Epidermal melanocyte (primary cell): Measurements from ENCODE around the gene USP7.

Experiments
- DNase-seq: peaks from one replicate; pipeline ENCODE4 v3.0.0; 2011; ENCODE audit warnings: low spot score; ENCODE audit not compliant: insufficient read length

USP7 gene

DNA sequence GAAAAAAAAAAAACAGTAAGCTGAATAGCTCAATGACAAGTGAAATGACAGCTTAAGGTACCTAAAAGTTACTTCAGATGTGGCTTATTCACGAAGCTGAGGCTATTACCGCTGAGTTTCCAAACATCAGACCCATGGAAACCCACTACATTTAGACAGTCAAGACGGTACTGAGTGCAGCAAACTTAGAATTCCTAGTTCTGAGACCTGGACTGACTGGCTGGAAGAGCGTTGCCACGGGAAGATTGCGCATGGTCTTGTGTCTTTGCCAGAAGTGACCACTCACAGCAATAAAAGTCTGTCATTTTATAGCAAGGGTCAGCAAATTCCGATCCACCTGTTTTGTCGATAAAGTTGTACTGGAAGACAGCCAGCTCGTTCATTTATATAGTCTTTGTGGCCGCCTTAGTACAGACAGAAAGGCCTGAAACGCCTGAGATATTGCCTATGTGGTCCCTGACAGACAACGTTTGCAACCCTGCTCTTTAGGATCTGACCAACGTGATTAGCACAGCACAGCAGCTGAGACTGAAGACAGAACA is 62.3 kb downstream of the USP7 start:
- no peak for DNase-seq

DNA sequence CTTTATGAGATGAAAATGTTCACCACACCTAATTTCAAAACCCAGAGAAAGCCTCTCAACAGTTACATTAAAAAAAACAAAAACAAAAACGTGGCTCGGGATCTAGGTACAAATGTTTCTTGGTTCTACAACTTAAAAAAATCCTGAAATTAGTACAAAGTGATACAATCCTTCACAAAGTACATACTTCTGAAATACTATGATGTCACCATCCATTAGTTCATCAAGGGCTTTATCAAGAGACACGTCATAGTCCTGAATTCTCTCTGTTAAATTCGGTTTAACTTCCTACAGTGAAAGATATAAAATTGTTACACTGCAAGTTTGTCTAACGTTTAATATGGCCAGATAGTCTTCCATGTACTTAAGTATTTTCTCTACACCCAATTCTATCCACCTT is 63.4 kb downstream of the USP7 start:
- no peak for DNase-seq

DNA sequence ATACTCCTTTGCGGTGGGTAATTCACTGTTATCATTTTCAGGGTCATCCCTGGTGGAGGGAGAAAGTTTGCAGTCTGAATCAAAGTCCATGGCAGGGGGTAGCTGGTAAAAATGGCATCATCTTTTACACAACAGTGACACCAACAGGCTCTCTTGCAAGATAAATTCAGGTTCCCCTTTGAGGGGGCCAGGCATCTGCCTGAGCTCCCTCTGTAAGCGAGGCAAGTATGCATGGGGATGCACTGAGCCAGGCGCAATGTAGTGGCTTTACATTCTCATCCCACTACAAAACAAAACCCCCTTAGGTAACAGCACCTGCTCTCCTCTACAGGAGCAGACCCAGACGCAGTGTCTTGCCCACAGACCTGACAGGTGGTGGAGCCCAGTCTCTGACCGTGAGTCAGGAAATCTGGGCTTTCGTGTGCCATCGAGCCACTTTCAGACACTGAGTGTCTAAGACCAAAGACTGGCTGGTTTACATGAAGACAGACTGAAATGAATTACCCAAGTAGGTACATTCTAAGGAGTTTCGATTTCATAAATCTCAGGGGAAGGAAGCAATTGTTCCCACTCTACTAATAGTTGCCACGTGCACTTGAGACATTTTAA is 63.9 kb downstream of the USP7 start:
- no peak for DNase-seq

DNA sequence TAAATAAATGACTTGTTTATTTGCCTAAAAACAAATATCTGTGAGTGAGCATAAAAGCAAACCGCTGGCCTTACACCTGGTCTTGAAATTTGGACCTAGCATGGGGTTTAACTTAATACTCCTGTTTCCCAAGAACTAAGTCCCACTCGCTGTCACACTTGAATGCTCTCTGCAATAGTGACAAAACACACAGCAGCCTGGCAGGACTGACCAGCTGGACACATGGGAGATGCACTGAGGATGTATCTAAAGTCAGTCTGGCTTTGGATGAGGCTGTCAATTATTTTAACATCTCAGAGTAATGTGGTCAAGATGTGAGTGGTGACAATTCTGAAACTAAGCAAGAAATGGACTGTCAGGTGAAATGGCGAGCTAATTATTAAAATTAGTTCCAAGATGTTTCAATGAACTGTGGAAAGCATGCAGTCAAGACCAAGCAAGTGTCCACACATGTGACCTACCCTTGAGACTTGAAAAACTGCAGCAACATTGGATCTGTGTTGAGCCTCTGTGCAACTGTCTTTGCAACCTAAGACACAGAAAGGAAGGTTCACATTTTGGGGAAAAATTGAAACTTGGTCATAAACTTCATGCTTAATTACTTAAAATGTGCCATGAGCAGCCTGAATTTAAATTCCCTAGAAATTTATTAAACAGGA is 64.9 kb downstream of the USP7 start:
- no peak for DNase-seq

DNA sequence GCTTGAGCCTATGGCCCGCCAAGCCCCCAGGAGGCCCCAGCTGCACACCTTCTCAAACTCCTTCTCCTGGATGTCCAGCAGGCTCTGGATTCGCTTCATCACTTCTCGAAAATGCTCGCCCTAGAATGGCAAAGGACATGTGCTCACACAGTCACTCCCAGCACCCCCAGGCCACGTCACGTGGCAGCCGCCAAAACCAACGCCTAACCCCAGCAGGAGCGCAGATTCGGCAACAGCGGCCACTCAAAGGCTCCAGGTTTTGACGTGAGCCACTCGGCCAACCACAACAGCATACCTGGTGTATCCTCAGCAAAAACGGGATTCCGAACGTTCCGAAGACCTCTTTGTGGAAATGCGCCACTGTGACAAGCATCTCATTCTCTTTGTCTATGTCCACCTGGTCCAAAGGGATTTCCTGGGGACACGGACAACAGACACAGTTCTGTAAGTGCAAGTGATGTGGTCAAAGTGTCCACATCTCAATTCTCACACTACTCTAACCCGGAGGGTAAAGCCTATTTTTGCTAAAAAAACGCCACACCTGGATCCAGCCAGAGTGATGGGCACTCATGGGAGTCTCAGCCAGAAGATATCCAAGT is 68.9 kb downstream of the USP7 start:
- no peak for DNase-seq

DNA sequence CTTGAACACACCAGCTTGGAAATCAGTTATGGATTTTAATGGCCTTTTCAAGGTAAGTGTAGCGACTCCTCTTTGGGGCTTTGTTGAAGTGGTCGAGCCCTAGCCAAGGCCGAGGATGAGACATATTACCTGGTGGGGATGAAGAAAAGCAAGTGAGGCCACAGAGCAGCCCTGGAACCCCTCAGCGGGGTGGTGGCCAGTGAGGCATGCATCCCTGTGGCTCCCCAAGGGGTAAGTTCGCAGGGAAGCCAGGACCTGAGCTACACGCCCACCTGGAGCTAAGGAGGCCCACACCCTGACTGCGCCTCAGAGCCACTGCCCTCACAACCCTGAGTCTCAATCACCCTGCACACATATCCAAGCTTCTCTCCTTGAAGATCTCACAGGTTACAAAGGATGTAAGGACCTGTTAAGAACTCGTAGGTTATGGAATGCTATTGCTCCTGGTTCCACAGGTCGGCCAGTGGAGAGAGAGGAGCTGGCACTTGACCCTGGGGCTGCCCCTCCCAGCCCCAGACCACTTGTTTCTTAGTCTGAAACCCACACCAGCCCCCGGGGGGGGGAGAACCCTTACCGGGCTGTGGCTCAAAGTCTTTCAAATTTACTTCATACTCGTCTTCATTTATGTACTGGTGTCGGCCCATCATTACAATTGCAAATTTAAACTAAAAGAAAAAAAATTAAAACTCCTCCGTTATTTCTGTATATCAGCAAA is 69.6 kb downstream of the USP7 start:
- DNase-seq: no peak

DNA sequence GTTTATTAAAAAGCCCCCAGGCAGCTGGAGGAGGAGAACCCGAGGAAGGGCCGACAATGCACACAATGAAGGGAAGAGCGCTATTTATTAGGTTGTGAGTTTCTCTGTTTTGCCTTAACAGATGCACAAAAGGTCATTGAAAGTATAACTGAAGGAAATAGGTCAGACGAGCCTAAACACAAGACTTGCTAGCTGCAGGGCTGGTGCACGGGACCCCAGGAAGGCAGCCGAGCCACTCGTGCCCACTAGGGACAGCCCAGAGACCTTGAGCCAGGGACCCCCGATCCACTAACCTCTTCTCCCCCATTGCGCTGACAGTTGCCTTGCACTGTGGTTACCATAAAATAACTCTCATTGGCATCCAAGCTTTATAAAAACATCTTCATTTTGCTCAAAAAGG is 70.3 kb downstream of the USP7 start:
- no peak for DNase-seq

DNA sequence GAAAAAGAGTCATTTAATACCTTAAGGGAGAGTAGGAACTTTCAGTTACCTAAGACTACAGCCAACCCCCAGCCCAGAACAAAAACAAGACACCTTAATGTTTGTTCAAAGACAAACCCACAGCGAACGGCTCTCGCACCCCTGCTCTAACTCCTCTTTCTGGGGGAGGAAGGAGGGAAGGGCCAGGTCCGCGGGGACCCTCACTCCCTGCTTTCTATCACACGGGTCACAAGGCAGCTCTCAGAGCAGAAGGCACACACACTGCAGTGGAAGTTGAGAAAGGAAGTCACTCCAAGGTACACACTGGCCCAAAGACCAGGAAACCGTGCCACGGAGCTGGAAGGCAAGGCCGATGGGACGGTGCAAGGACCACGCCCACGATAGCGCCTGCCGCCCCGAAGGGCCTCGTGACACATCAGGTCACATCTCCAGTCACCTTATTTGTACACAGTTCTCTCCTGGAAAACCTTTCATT is 71.6 kb downstream of the USP7 start:
- no peak for DNase-seq

DNA sequence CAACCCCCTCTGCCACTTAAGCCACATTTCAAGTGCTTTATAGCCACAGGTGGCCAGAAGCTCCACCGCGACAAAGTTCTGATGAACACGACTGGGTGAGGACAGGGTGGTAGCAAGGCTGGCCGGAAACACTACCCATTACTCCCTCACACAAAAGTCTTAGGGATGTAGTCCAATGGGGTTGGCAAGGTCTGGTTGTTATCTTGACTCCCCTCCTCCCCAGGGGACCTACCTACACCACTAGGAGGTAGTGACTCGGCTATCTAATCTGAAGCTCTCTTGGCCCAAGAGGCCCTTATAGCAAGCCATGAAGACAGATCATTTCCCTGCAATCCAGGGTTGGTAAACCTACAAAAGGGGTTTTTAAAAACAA is 73.2 kb downstream of the USP7 start:
- DNase-seq: no peak

DNA sequence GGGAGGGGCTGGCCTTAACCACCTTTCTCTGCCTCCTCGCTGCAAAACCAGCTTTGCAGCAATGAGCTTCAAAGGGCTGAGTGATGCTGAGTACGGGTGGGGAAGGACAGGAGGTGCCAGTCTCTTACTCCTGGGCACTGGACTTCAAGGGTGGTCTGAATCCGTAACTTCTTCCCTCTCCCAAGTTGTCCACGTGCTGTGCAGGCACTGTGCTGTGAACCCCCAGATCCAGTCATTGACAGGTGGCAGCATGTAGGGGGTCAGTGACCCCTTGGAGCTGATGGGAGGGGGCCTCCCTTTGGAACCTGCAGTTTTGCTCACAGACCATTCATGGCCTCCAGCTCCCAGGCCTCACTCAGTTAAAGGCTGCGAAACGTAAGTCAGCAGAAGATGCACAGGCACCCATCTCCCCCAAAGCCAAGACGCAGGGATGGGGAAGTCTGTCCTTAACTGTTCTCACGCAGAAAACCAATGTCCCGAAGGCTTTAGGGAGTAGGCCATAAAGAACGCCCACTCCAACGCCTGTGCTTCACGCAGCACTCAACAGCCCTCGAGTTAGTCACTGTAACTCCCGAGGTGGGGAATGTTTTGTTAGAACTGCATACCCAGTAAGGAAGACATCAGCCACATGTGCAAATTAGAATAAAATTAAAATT is 73.7 kb downstream of the USP7 start:
- no peak for DNase-seq

DNA sequence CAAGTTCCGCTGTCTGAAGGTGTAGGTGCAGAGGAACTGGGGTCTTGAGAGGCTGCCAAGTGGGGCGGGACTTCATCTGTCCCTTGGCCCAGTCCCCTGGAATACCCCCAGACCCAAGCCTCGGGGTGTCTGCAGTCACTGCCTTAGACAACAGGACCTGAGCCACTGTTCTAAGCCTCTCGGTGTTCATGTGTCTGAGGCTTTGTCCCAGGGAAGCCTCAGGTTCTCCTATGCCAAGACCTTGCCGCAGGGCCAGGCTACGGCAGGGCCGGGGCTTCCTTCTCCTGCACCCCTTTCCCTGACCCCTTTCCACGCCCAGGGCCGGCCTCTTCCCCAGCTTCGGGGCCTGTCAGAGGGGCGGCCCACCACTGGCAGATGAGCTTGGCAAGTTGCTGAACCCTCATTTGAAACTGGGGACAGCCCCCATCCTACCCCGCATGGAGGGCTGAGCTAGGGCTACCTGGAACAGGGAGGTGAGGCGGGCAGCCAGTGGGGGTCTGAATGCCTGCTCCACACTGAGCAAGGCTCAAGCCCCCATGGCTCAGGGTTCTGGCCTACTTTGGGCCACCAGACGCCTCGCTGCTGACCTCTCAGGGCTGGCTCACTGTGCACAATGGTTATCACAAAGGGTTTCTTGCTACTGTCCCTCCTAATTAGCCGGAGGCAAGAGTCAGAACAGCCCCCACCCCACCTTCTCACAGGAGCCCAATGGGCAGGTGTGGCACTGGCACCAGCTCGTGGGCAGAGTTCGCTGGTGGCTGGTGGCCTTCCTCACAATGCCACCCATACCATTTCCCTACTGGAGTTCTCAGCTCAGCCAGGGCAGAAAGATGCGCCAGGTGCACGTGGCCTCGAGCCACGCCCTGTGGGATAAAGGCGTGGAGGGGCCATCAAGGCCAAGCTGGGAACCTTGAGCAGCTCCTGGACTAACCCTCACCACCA is 74.5 kb downstream of the USP7 start:
- DNase-seq: no peak

DNA sequence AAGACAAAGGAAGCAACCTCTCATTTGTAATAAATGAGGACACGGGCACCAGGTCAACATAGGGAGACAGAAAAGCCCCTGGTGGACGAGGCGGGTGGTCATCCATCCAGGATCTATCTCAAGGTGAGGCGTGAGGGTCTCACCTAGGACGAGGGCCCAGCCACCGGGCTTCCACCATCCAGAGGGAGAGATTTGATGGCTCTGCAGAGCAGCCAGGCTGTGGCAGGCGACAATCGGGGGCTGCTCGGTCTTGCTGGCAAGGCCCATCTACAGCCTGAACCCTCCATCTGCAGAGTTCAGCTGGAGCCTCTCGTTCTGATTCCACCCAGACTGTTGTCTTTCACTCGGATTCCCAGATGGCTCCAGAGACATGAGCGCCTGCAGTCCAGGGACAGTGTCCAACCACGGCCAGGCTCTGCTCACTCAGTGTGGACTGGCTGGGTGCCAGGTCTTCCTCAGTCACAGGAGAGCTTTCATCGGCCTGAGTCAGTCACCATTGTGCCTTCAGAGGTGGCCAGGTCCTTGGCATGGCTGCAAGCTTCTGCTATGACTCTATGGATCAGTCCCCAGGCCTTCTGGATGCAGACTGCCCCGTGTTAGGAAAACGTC is 75.7 kb downstream of the USP7 start:
- no peak for DNase-seq

DNA sequence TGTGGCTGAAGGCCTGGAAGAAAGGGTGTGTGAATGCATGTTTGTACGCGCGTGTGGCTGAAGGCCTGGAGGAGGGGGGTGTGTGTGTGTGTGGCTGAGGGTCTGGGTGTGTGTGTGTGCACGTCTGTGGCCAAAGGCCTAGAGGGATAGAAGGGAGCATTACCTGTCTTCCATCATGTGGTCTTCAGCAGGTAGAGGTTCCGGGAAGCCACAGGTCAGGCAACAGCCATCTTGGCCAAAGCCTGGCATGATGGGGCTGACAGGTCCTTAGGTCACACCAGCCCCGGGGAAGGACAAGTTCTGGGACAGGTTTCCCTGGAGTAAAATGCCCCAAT is 76.3 kb downstream of the USP7 start:
- no peak for DNase-seq

DNA sequence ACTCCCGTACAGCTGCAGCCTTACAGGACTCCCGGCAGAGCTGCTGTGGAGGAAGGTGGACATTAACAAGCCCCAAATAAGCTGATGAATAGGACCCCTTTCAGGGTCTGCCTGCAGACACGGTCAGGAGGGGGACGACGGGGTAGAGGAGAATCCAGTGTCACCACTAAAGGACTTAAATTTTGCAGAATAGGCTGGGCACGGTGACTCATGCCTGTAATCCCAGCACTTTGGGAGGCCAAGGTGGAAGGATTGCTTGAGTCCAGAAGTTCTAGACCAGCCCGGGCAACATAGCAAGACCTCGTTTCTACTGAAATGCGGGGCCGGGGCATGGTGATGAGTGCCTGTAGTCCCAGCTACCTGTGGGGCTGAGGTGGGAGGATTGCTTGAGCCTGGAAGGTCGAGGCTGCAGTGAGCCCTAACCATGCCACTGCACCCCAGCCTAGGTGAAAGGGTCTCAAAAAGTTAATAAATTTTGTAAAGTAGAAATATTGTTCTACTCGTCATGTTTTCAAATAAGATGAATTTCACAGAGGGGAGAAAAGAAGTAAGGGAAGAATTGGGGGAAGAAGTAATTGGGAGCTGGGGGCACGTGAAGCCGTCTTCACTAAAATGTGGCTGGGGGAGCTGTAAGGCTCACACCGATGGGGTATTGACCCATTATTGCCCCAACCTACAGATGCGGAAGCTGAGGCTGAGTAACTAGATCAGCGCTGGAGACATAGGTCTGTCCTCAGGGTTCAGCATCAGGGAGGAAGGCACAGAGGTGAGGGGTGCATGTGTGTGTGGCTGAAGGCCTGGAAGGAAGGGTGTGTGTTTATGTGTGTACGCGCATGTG is 76.9 kb downstream of the USP7 start:
- DNase-seq: no peak

DNA sequence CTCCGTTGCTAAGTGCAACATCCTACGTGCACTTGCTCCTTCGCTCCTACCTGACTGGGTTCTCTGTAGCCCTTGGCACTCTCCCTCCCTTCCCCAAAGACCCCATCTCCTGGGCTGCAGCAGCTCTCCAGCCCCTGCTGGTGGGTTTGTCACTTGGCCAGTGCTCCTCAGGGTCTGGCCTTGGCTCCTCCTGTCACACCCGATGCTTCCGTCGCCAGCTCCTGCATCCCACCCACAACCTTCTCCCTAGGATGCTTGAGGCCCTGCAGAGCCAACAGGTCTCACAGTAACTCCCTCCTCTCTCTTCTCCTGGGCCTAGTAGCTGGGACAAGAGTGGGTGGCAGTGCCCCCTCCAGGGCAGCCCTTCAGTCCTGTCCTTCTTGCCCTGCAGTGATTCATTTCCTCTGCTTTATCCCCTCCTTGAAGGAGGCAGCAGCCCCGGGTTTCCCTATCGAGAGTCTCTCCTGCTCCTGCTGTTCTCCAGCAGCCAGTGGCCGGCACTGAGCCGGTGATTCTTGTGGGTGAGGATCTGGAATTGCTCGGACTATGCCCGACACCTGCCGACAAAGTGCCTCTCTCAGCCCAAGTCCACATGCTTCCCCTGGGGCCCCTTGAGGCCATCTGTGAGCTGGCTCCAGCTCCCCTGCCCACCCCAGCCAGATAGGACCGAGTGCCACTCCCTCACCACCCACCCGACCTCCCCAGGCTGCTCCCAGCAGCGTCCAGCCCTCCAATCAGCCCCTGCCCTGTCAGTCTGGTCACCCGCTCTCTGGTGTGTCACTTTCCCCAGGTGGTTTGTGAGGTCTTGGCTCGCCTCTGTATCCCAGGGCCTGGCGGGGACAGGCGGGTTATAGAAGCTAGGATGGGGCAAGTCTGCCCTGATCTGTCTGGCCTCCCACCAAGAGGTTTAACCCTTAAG is 77.8 kb downstream of the USP7 start:
- no peak for DNase-seq

DNA sequence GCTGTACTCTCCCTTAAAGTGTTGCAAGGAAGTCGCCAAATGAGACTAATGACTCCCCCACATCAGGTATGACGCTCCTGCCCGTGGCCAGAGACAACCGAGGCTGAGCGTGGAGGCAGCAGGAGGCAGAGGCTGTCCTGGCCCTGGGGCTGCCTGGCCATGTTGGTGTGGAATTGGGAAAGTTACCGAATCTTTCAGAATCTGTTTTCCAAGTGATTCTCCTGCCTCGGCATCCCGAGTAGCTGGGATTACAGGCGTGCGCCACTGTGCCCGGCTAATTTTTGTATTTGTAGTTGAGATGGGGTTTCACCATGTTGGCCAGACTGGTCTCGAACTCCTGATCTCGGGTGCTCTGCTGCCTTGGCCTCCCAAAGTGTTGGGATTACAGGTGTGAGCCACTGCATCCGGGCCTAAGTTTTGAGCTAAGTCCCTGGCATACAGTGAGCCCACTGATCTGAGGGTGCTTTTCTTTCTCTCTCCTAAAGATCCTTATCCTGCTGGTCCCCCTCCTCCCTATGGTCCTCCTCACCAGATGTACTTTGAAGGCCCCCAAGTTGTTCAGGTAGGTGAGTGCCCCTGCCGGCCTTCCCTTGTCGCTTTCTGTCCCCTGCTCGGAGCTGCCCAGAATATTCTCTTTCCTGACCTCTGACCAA is 80.9 kb downstream of the USP7 start:
- no peak for DNase-seq

DNA sequence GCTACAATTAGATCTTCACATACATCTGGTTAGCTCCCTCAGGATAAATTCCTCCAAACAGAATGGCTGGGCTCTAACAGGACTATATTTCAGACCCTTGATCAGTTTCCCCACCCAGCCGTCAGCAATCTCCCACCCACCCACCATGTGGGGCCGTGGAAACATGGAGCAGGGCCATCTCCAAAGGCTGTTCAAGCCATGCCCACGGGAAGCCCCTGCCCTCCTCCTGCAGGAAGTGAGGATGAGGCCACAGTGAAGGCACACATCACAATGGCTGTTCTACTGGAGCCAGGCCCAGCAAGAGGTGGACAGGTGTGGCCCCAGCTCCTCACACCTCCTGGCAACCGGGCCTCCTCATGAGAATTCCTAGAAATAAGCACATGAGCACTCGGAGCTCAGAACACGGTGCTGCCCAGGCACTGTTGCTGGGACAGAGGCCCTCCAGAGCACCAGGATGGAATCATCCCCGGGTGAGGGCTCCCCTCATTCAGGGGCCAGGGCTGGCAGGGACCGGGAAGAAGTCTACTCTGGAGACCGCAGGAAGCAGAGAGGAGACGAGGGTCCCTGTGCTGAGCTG is 81.6 kb downstream of the USP7 start, which contains the start of gene LITAFD:
Gene LITAFD, plus strand, starts transcription at position 311 of the 577 bp plus-strand sequence. CDS start 2,005 bp downstream, outside the sequence.
- no peak for DNase-seq
